GM19193 (cell line): Measurements from ENCODE around the gene MPIG6B.

Experiments used
- POLR2A ChIP-seq: IDR thresholded peaks from 4 replicates; pipeline ENCODE4 v1.6.1; 2011; ENCODE audit not compliant: insufficient read depth, insufficient read length; ENCODE audit errors: extremely low read depth

The MPIG6B gene

DNA sequence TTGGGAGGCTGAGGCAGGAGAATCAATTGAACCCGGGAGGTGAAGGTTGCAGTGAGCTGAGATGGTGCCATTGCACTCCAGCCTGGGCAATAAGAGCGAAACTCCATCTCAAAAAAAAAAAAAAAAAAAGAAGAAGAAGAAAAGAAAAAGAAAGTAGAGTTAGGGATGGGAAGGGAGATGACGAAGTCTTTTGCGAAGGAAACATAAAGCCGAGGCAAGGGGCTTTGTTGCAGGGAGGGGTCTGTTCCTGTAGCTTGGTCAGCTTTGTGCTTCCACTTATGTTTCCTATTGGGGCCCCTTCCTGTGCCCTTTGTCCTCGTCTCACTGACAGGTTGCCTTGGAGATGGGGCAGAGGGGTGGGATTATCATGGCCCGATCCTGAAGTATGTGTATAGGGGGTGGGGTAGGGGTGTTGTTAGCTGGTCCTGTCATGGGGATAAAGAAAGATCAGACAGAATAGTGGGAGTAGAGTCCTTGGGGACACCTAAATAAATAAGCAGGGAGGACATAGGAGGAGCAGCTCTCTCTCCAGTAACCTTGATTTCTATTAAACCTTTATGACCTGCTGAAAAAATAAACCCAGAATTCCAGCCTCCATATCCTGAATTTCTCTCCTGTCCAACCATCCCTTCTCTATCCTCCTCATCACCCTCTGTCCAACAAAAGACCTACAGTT, 14.3 kb downstream of the MPIG6B start:
- peak; percentile 3 for TF ChIP-seq POLR2A

- TF ChIP-seq POLR2A, result peak; percentile 42
Measured at GRCh38 chr6:31737991-31738979, 15.1 kb downstream of the MPIG6B start.

- TF ChIP-seq POLR2A, result peak; percentile 58
Measured at GRCh38 chr6:31739639-31740396, 16.6 kb downstream of the MPIG6B start, which contains the start of gene MSH5. TSS of gene MSH5 (plus strand) at chr6:31740005. CDS start at chr6:31740467, 462 bp downstream.

GRCh38 chr6:31740397-31741223, 17.4 kb downstream of the MPIG6B start:
- TF ChIP-seq POLR2A, result no peak

GRCh38 chr6:31741815-31742214, 18.6 kb downstream of the MPIG6B start:
- no peak for TF ChIP-seq POLR2A

DNA sequence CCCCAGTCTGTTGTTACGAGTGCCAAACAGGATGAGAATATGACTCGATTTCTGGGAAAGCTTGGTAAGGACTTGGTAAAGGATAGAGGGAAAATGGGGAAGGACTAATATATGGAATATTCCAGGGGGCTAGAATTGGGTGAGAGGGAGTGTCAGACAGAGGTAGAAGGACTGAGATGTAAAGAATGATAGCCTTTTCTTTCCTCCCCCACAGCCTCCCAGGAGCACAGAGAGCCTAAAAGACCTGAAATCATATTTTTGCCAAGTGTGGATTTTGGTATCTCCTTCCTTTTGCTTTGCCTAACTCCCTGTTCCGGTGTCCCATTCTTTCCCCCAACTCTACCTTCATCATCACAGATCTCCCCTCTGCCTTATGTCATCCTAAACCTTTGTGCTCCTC, 19.7 kb downstream of the MPIG6B start:
- no peak for TF ChIP-seq POLR2A

GRCh38 chr6:31744422-31744821, 21.2 kb downstream of the MPIG6B start:
- TF ChIP-seq POLR2A, result no peak

GRCh38 chr6:31749301-31750036, 26.3 kb downstream of the MPIG6B start:
- TF ChIP-seq POLR2A, result no peak

DNA sequence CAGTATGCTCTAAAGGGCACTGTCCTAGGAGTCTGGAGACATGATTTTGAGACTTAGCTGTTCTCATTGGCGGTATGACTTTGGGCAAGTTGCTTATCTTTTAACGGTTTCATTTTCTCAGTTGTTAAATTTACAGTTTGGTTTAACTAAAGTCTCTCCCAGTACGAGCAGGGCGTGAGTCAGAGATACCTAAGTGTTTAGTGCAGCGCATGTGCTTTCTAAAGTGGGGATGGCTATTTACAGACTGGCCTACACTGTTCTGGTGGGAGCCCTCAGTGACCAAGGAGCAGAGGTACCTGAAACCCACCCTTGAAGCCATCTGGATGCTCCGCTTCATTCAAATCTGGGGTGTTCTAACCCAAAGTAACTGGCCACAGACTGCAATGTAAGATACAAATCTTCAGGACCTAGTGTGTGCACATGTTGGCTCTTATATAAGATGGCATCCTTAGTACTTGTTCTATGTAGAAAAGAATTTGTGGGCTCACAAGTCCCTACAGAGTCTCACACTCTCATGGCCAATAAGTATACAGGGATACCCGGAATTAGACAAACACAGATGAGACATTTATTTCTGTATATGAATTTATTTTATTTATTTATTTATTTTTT, 27.3 kb downstream of the MPIG6B start:
- TF ChIP-seq POLR2A, result no peak

DNA sequence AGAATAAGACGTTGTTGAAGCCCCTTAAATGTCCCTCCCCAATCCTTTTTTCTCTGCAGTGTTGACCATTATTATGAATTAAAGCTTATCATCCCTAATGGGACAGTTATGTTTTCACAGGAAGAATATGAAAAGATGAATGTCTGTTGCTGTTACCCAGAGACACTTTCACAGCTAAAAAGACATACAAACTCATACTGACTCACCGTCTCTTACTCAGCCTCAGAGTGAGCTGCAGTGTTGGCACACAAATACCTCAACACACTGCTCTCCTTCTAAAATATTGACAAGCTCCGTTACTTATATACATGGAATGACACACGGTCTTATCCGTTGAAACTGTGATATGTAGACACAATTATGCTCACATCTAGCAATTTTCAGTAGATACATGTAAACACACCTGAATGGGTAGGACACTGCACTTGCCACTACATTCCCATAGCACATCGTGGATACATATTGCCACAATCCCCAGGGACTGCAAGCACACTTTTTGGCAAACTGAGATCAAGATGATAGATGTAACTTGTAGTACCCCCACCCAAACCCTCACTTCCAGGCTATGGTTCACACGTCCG, 29.7 kb downstream of the MPIG6B start:
- no peak for TF ChIP-seq POLR2A

- TF ChIP-seq POLR2A, result no peak
Measured at GRCh38 chr6:31758281-31758680, 35.1 kb downstream of the MPIG6B start.

DNA sequence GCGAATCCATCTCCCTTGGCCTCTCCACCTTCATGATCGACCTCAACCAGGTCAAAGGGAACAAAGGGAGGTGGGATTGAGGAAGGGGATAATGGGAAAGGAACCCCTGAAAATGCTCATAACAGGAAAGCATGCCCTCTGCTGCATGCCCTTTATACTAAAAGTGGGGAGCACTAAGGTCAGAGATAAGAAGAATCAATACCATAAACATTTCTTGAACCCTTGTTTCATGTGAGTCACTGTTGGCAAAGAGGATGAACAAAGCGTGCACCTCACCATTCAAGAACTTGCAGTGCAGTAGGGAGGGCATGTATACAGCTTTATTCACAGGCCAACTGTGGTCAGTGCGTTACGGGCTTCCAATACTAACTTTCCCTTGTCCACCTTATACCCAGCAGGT, 37.6 kb downstream of the MPIG6B start:
- no peak for TF ChIP-seq POLR2A

DNA sequence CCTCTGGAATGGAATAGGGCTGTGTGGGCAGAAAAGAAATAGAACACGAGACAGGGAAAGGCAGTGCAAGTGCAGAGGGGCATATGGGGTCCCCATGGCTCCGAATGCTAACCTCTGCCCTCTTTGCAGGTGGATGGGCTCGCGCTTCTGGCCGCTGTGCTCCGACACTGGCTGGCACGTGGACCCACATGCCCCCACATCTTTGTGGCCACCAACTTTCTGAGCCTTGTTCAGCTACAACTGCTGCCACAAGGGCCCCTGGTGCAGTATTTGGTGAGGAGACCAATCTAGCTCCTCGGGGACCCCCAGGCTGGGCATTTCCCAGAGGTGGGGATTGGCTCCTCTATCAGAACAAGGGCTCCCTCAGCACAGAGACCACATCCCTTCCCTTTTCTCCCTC, 38.2 kb downstream of the MPIG6B start:
- TF ChIP-seq POLR2A, result no peak
